CD4-positive, alpha-beta T cell treated with Interleukin-6 at 100 ng/mL for 8 hours (primary cell): ENCODE data around the gene JAM3.

Experiments
- DNase-seq: peaks from one replicate; pipeline ENCODE4 v3.0.0-alpha.2; 2020; ENCODE audit warnings: mixed read lengths, low spot score

JAM3 gene

DNA sequence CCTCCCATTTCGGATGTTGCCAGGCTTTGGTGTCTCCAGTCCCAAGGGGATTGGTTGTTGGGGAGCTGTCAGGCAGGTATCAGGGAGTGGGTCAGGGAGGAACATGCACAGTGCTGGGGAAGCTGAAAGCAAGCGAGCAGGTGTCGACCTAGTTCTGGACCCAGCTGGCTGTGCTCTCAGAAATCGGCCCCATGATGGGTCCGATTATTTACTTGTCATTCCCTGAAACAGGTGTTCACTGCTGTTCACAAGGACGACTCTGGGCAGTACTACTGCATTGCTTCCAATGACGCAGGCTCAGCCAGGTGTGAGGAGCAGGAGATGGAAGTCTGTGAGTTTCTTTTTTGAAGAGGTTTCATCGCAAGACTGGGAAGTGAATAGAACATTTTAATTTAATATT lies 76.8 kb downstream of the JAM3 start:
- DNase-seq = no peak

DNA sequence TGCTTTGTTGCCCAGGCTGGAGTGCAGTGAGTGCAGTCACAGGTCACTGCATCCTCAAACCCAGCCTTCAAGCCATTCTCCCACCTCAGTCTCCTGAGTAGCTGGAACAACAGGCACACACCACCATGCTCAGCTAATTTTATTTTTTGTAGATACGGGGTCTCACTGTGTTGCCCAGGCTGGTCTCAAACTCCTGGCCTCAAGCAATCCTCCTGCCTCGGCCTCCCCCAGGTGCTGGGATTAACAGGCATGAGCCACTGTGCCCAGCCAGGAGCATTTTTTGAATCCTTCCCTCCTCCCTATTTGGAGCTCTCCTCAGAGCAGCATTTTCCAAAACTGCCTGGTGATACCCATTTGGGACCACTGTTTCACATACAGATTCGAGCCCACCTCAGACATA lies 77.7 kb downstream of the JAM3 start:
- no peak for DNase-seq

GRCh38 chr11:134149371-134149770 lies 80.5 kb downstream of the JAM3 start:
- no peak for DNase-seq

GRCh38 chr11:134150195-134150903 lies 81.5 kb downstream of the JAM3 start:
- no peak for DNase-seq

GRCh38 chr11:134151083-134151747 lies 82.3 kb downstream of the JAM3 start:
- no peak for DNase-seq

- no peak for DNase-seq
Observed at GRCh38 chr11:134152696-134153095, 83.8 kb downstream of the JAM3 start.

GRCh38 chr11:134153147-134153905 lies 84.5 kb downstream of the JAM3 start:
- no peak for DNase-seq

GRCh38 chr11:134154441-134154840 lies 85.6 kb downstream of the JAM3 start:
- no peak for DNase-seq

DNA sequence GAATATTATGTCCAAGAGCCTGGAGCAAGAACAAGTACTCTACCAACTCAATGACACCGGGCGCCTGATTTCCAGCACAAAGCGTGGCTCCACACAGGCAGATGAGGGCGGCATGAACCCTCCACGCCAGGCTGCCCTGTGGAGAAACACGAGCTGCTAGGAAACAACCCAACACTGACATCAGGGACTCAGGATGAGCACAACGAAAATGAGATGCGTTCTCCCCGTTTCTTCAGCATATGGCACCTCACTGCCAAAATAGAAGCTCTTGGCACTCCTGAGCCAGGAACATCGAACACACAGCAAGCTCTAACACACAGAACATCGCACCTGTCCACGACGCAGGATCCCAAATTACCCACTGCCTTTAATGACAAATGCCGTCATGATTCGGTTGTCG lies 86.6 kb downstream of the JAM3 start:
- no peak for DNase-seq

DNA sequence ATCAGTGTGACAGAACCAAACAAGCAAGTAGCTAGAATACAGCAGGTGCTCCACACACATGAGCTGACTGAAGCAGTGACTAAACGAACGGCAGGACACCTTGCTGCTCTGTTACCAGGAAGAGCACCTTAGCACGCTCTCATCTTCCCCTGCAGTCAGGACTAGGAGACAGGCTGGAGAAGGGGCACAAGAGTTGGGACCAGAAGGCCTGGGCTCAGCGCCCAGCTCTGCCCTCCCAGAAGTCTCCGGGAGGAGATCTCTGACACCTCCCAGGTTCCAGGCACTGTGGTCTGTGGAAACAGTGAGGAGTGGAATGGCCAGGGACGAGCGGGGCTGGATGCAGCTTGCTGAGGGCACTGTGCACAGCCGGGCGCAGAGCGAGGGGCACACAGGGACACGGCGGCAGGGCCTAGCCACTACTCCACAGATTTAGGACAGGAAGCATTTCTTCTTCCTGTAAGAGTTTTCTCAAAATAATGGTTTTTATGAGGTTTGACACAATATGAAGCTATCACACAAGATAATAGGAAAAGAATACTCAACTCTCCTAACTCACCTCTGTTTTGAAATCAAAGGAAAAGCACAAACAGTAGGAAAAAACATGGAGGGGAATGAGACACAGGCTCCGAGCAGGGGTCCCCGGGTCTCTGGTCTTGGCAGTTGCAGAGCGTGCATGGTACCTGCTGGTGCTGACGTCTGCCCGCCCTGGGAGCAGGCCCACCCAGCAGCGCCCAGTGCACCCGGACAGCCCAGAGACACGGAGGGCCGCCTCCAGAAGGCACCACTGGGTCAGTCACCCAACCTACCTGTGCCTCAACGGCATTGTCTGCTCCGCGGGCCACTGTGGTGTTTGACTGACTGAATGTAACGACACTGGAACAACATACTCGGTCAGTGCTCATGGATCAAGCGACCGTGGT lies 87.3 kb downstream of the JAM3 start:
- DNase-seq = no peak

- no peak for DNase-seq
Observed at GRCh38 chr11:134157451-134157850, 88.6 kb downstream of the JAM3 start.

GRCh38 chr11:134158023-134158422 lies 89.2 kb downstream of the JAM3 start:
- no peak for DNase-seq

DNA sequence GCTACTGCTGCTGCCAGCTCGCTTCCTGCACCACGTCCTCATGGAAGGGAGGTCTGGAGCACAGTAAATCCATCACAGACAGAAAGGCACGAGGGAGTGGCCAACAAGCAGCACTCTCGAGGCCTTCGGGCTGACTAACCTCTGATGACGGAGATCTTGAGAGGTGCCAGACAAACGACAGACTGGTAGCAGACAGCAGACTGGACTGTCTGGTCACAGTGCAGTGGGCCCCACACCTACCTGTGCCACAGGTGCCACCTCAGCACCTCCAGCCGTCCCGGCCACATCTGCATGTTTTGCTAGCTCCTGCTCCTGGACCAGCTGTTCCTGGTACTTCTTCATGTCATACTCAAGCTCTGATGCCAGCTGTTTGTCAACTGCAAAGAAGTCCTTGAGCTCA lies 90.8 kb downstream of the JAM3 start:
- no peak for DNase-seq

- no peak for DNase-seq
Observed at GRCh38 chr11:134164490-134165370, 95.9 kb downstream of the JAM3 start.

GRCh38 chr11:134170177-134170918 lies 101.5 kb downstream of the JAM3 start:
- no peak for DNase-seq

GRCh38 chr11:134170919-134171281 lies 102.0 kb downstream of the JAM3 start:
- DNase-seq = no peak

GRCh38 chr11:134171951-134172350 lies 103.1 kb downstream of the JAM3 start:
- no peak for DNase-seq

DNA sequence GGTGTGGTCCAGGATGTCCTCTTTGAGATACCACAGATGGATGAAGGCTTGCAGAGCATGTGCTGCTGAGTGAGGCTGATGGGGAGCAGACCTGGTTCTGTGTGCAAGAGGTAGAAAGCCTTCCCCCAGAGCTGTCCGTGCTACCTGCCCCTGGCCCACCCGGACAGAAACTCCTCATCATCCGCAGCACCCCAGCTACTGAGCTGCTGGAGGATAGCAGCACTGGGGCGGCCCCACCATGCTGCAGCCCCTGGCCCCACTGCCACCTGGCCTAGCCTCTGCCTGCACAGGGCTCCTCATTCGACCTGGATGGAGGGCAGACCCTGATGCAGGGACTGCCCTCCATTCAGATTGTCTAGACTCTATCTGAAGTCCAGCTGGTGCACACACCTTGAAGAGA lies 104.4 kb downstream of the JAM3 start:
- DNase-seq = no peak

DNA sequence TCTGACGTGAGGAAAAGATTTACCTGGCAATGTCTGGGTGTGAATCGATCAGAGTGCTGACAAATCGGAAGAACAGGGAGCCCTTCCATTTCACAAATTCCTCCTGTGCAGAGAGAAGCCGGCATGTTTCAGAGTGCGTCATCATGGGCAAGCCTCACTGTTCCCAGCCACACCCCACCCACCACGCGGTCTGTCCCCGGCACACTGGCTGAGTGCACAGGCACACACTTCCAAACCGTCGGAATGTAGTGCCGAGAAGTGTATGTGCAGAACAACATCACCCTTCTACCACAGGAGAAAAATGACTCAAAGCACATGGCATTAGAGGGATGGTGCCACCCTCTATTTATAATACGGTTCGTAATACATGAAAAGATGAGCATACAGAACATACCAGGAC lies 107.4 kb downstream of the JAM3 start:
- DNase-seq = no peak

DNA sequence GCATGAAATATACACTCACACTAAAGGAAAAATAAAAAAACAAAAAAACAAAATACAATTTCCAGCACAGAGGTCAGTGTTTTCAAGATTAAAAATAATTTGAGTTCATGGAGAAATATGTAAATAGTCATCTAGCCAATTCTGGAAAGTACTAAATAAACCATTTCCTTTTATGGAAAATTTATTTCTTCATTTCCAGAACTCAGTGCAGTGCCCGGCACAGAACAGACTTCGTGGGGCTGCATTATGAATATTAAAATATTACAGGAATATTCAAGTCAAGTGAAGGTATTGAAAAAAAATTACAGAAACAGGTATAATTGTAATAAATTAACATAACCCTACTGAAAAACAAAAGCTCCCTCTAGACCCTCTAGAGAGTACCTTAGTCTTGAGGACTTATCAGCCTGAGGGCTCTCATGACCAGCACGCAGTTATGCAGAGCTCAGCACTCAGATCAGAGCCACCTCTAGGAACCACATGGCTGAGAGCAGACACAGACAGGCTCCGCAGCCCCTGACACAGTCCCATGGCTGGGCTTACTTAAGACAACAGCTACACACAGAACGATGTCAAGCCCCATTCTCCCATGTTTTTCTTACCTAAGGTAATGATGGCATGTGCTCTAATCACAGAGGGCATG lies 109.3 kb downstream of the JAM3 start:
- no peak for DNase-seq
